Hematopoietic multipotent progenitor cell treated with erythropoietin and hydrocortisone succinate and interleukin-3 and kit ligand, for 17 days (in vitro differentiated cells): Measurements from ENCODE around the gene FAM20B.
"Not testable (repeated sequence)": the region's sequence is repeated elsewhere in the genome, so short reads cannot be mapped to it uniquely, and the experiment has no call there.

ENCODE experiments used
- DNase-seq: peaks from one replicate; pipeline ENCODE4 v3.0.0-alpha.2; 2015; ENCODE audit warnings: low spot score

FAM20B gene

GRCh38 chr1:179025125-179025974, at the start of gene FAM20B:
Gene FAM20B (plus strand): TSS chr1:179025894. CDS start chr1:179043848, 17,954 bp downstream.
- DNase-seq, result peak; percentile 90

- no peak for DNase-seq
These were observed 49.2 kb upstream of the FAM20B start for GRCh38 chr1:178976541-178976940.

GRCh38 chr1:178986204-178986603, 39.5 kb upstream of the FAM20B start:
- DNase-seq, result no peak

- not testable (repeated sequence) for DNase-seq
These were observed 37.5 kb upstream of the FAM20B start for GRCh38 chr1:178988198-178988597.

GRCh38 chr1:178993559-178993958, 32.1 kb upstream of the FAM20B start:
- DNase-seq, result no peak

- no peak for DNase-seq
These were observed 28.3 kb upstream of the FAM20B start for GRCh38 chr1:178997428-178997827.

- no peak for DNase-seq
These were observed 27.4 kb upstream of the FAM20B start for GRCh38 chr1:178998295-178998694.

- no peak for DNase-seq
These were observed 26.6 kb upstream of the FAM20B start for GRCh38 chr1:178999061-178999460.

- no peak for DNase-seq
These were observed 24.2 kb upstream of the FAM20B start for GRCh38 chr1:179001451-179001850.

GRCh38 chr1:179002064-179002463, 23.6 kb upstream of the FAM20B start:
- not testable (repeated sequence) for DNase-seq

- peak; percentile 82 for DNase-seq
These were observed 22.9 kb upstream of the FAM20B start for GRCh38 chr1:179002552-179003345.

GRCh38 chr1:179003512-179004066, 22.1 kb upstream of the FAM20B start:
- no peak for DNase-seq

GRCh38 chr1:179007233-179007632, 18.5 kb upstream of the FAM20B start:
- DNase-seq, result no peak

GRCh38 chr1:179010671-179011070, 15.0 kb upstream of the FAM20B start:
- no peak for DNase-seq

GRCh38 chr1:179012038-179012437, 13.7 kb upstream of the FAM20B start:
- DNase-seq, result no peak

GRCh38 chr1:179014123-179014522, 11.6 kb upstream of the FAM20B start:
- DNase-seq, result peak; percentile 40

- peak; percentile 71 for DNase-seq
These were observed 10.3 kb upstream of the FAM20B start for GRCh38 chr1:179015396-179015795.

- DNase-seq, result peak; percentile 98
These were observed 8.8 kb upstream of the FAM20B start for GRCh38 chr1:179016706-179017382.

GRCh38 chr1:179017383-179018326, 8.0 kb upstream of the FAM20B start:
- peak; percentile 76 for DNase-seq

GRCh38 chr1:179021873-179022272, 3.8 kb upstream of the FAM20B start:
- peak; percentile 79 for DNase-seq
